Left colon (tissue), 2 donors: ENCODE results near the gene SETBP1. TPM values are rescaled to one million over a fixed set of nuclear protein-coding genes. Genes with fewer than 3 reads are reported as not detected.

ENCODE experiments used
- ATAC-seq: fragments of 200-7000 bp; cut with Tn5 transposase; one replicate; pipeline ENCODE4 v1.9.1; 2020; ENCODE audit warnings: mild to moderate bottlenecking, moderate library complexity
- DNase-seq, 2 donors: peaks; one replicate each; pipeline ENCODE4 v3.0.0-alpha.2; 2020
- intact Hi-C, 2 donors: fragments of 100-400 bp; cut with DNase I in 1 of 2; cut with micrococcal nuclease in 1 of 2; formaldehyde crosslinking; loops; one replicate each; pipeline versions ENCODE4 v1.11.2 to v1.14.0; 2022; cut with DNase I, micrococcal nuclease
- total RNA-seq, 2 donors: library from RNA; stranded (reverse); fragmentation: NEBNext Ultra II Directional; extraction: Animal tissue kit (Norgen Biotek cat#: 25700); gene quantifications; one replicate each; pipeline ENCODE4 v1.2.1, GENCODE V29; 2021
- donor health status: DM: no; HTN: no; CAD: no.
- donor health status: DM: yes; HTN: yes; CAD: no.

The SETBP1 gene
- total RNA-seq, 2 donors from 2014 or later, result 10.2 to 21.2 TPM

DNA sequence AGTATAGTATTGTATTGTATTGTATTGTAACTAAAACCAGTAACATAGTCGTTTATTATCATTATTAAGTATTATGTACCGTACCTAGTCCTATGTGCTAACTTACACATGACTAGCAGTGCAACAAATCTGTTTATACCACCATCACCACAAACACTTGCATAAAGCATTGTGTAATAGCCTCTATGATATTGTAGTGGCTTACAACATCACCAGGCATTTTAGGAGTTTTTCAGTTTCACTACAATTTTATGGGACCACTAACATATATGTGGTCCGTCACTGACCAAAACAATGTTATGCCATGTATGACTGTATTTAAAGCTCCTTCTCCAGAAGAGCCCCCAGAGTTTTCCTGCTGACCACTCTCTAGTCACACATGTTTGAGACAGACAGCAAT is 306.2 kb downstream of the SETBP1 start:
- intact Hi-C loops, result no loop called here
- DNase-seq (no peak), ATAC-seq (no peak)

GRCh38 chr18:44987371-44987770 is 306.7 kb downstream of the SETBP1 start:
- DNase-seq, result no peak
- intact Hi-C loops, result no loop called here
- no peak for ATAC-seq

DNA sequence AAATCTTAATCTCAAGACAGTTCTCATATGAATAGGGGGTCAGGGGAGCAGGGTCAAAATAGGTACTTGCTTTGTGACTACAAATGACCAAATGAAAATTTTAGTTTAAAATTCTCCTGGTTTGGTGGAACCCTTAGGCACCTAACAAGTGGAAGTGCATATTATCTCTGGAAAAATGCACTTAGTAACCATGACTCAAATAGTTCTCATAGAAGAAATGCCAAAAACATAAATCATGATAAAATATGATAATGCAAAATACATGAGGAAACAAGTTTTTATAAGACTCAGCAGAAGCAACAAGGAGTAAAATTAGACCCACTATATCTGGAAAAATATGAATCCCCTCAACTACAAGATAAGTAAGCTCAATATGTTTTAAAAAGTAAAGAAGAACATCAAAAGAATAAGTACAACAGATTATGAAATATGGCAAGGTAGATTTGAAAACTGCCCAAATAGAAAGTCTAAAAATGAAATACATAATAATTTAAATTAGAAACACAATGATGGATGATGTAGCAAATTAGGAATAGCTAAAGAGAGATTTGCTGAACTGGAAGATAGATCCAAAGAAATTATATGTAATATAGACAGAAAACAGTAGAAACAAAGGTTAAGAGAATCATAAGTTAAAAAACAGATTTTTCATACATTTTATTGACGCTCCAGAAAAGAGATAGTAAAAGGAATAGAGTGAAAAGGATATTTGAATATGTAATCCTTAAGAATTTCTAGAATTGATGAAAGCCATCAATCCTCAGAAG is 308.3 kb downstream of the SETBP1 start:
- no peak for DNase-seq
- ATAC-seq, result no peak
- intact Hi-C loops, result no loop called here

GRCh38 chr18:44996261-44996660 is 315.6 kb downstream of the SETBP1 start:
- DNase-seq (no peak), ATAC-seq (no peak)
- intact Hi-C loops, result no loop called here

- intact Hi-C loops, result no loop called here
- DNase-seq, result no peak
- no peak for ATAC-seq
Observed at GRCh38 chr18:44997174-44997573, 316.5 kb downstream of the SETBP1 start.

GRCh38 chr18:44998360-44998759 is 317.7 kb downstream of the SETBP1 start:
- intact Hi-C loops, result no loop called here
- no peak for DNase-seq
- ATAC-seq, result no peak

DNA sequence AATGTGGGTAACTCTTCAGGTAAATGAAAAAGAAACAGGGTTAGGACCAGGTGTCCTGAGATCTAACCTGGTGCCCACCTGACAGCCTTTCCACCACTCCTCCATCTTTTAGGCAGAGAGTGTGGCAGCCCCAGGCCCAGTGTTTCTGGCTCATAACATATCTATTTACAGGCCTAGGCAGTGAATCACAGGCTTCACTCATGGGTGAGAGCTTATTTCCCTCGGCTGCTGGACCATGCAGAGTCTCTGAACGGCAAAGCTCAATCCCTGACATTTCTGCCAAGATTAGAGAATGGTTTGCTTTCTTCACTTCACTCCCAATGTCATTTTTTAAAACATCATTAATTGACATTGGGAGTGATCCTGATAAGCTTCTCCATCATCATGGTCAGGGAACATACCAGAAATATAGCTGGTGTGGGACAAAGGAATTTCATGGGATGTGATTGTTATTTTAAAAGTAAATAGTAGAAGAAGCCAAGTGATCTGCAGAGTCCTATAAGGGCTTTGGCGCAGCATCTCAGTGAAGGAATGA is 323.9 kb downstream of the SETBP1 start:
- no peak for ATAC-seq
- intact Hi-C loops, result no loop called here

DNA sequence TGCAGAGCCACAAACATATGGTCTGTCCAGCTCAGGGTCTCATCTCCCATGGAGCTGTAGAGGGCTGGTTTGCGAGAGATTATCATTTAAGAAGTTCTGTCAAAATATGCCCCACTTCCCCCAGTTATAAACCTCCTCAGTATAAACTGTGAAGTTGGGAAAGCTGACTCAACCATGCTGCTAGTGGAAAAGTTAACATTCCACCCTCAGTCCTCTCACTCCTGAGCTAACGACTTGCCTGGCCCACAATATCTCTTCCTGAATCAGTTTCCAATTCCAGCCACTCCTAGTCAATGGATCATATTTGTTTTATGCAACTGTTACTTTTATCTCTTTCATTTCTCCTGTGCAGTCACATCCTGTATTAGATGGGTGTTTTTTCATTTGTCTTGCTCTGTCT is 326.2 kb downstream of the SETBP1 start:
- intact Hi-C loops, result no loop called here
- DNase-seq, result no peak
- ATAC-seq, result no peak

More for the DNA sequence above, 323.9 kb downstream of the SETBP1 start:
- DNase-seq, result no peak

DNA sequence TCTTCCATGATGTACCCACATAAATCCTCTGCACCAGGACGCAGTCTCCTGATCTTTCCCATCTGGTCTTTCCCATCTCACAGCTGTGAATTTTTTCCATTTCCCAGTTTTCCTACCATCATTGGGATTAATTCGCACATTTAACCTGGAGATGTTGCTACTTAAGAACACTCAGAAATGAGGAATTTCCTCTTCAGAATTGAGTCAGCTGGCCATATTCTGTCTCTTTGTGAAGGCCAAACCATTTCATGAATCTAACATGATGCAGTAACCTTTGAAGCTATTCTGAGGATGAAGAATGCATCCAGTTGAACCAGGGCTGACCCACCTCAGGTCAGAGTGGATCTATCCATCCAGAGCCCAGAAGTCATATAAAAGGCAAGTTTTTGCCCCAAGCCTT is 326.8 kb downstream of the SETBP1 start:
- intact Hi-C loops, result no loop called here
- DNase-seq (no peak), ATAC-seq (no peak)

- no peak for DNase-seq
- intact Hi-C loops, result no loop called here
- ATAC-seq, result no peak
Observed at GRCh38 chr18:45008694-45009413, 328.2 kb downstream of the SETBP1 start.

- DNase-seq, result no peak
- intact Hi-C loops, result loop anchor here in 1 of 2 donors (10.0 kb wide), 2 partner anchors 195 to 325 kb away; partner anchors contain the start of gene SETBP1
- ATAC-seq, result no peak
Observed at GRCh38 chr18:45009756-45010155, 329.1 kb downstream of the SETBP1 start.

DNA sequence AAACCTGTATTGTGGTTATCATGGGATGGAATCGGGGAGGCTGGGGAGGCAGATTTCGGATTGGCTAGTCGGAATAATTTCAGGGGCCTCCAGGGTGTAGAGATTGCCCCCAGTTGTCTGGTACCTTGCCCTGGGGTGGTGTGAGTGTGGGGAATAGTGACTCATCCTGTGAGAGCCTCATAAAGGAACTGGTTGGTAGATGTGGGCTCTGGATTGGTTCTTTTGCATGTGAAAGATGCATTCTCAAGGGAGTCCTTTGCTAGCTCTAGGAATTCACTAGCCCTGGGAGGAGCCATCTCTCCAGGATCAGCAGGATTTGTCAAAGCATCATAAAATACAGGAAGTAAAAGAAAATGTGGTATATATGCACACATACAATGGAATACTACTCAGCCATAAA is 331.6 kb downstream of the SETBP1 start:
- DNase-seq (no peak), ATAC-seq (no peak)
- intact Hi-C loops, result loop anchor here in 1 of 2 donors (10.0 kb wide), 2 partner anchors 197 to 327 kb away; partner anchors contain the start of gene SETBP1

GRCh38 chr18:45014047-45014501 is 333.4 kb downstream of the SETBP1 start:
- ATAC-seq, result no peak
- peak in 1 of 2 donors; percentile 40 for DNase-seq
- intact Hi-C loops, result loop anchor here in 1 of 2 donors (10.0 kb wide), 2 partner anchors 199 to 329 kb away; partner anchors contain the start of gene SETBP1

- DNase-seq, result no peak
- intact Hi-C loops, result loop anchor here in 1 of 2 donors (10.0 kb wide), 2 partner anchors 201 to 331 kb away; partner anchors contain the start of gene SETBP1
- ATAC-seq, result no peak
Observed at GRCh38 chr18:45015788-45016128, 335.1 kb downstream of the SETBP1 start.

GRCh38 chr18:45019469-45019868 is 338.8 kb downstream of the SETBP1 start:
- no peak for DNase-seq
- ATAC-seq, result no peak
- intact Hi-C loops, result loop anchor here in 1 of 2 donors (10.0 kb wide), 2 partner anchors 205 to 335 kb away; partner anchors contain the start of gene SETBP1

GRCh38 chr18:45023519-45023918 is 342.8 kb downstream of the SETBP1 start:
- ATAC-seq (no peak), DNase-seq (no peak)
- intact Hi-C loops, result no loop called here

DNA sequence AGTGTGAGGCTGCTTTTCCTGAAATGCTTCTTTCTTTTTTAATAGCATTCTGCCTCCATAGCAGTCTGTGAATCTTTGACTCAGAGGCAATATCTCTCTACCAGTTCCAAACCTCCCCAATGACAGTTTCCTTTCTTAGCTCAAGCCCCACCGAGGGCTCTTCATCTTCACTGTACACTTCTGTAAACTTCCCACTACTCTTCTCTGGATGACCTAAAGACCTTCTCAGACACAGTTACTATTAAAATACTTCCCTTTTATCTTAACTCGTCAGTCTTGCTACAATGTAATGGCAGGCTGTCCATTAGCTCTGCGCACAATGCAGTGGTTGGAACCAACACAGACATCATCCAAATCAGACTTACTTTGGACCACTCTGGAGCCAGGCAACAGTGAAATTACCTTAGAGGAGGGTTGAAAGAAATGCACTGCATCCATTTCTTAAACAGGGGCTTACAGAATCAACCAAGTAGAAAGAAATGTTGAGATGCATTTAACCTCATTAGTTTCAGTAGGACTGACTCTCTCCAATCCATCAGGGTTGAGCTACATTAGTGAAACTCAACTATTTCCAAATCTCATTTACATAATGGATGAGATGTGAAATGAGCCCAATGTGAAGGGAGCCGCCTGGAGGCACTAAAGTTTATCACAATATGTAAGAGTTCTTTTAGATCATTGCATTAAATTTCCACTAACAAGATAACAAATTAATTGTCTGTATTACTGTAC is 343.8 kb downstream of the SETBP1 start:
- intact Hi-C loops, result no loop called here
- DNase-seq (no peak), ATAC-seq (no peak)

GRCh38 chr18:45025089-45025450 is 344.4 kb downstream of the SETBP1 start:
- no peak for ATAC-seq
- intact Hi-C loops, result no loop called here
- no peak for DNase-seq

GRCh38 chr18:45026162-45026561 is 345.5 kb downstream of the SETBP1 start:
- intact Hi-C loops, result no loop called here
- ATAC-seq (no peak), DNase-seq (no peak)
